NCI-H1092 treated with DMSO at 0.1 percent for 48 hours (cell line): ENCODE results near the gene HNRNPH2.

ENCODE experiments used
- DNase-seq: peaks from one replicate; lab custom pipeline; 2025; lab: John Stamatoyannopoulos, UW

The HNRNPH2 gene

DNA sequence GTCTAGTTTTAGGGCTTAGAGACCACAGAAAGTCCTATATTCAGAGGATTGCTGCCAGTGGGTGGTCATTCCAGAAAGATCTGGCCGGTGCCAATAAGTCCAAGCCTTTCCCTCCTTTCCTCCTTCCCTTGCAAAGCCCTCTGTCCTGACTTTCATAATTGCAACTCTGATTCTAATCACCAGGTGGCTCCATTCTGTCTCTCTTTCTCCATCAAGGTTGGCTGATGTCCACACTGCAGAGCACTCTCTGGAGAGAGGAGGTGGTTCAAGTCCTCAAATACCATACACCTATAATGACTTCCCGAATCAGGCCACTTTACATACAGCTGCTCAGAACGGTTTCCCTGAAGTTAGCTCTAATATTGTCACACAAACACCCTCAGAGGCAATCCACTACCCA is 54.9 kb downstream of the HNRNPH2 start:
- peak; percentile 51 for DNase-seq
